K562 (cell line): ENCODE data around the gene SEC14L2. TPM values are rescaled to one million over a fixed set of nuclear protein-coding genes. Genes with fewer than 3 reads are reported as not detected.

ENCODE experiments used
- ATAC-seq: fragments of 200-7000 bp; cut with Tn5 transposase; 3 replicates; pipeline ENCODE4 v1.9.1; 2020; ENCODE audit warnings: moderate library complexity
- BruUV-seq: library from RNA; stranded (reverse); fragments of 400-500 nt; replicated peaks from 2 replicates; lab custom pipeline; 2021; lab: Mats Ljungman, UMichigan
- CTCF ChIA-PET: fragments of 300-600 bp; formaldehyde crosslinking; extraction: SDS; loops from one replicate; lab custom pipeline; 2021; ENCODE audit warnings: low intra/inter-chr PET ratio; lab: Yijun Ruan, JAX
- POLR2A ChIA-PET: fragments of 300-600, 350-650 bp; sonication (Branson Sonifier 250); formaldehyde crosslinking; extraction: SDS; loops from one replicate; lab custom pipeline; 2021; ENCODE audit warnings: antibody characterized with exemption, inconsistent platforms; lab: Yijun Ruan, JAX
- DNase-seq, 4 experiments: peaks; one replicate each; pipeline versions ENCODE4 v3.0.0 to v3.0.0-alpha.2; 2011 to 2018; ENCODE audit warnings: low spot score in 3 of 4, mixed read lengths in 3 of 4; ENCODE audit errors: extremely low read depth in 1 of 4
- FAIRE-seq: peaks from 2 replicates; lab custom pipeline; 2011; peaks lifted over from hg19 to GRCh38; lab: Jason Lieb, UNC
- H2AFZ ChIP-seq: 2 replicates; pipeline ENCODE4 v1.6.0; 2011; ENCODE audit warnings: low read depth, low read length, control low read depth, inconsistent platforms
- H3K27ac ChIP-seq: fragments of 200-600 bp; 3 replicates; pipeline ENCODE4 v1.8.0; 2011; ENCODE audit warnings: low read depth, mild to moderate bottlenecking, control low read depth, inconsistent platforms, low read length, moderate library complexity, mixed read lengths; ENCODE audit errors: extremely low read depth
- H3K27me3 ChIP-seq, 2 experiments: fragments of 300-600 bp in 1 of 2; 2 replicates in 1 of 2; 3 replicates in 1 of 2; pipeline versions ENCODE4 v1.6.0 to v1.8.0; 2011; ENCODE audit warnings: inconsistent platforms in 2 of 2, low read length in 2 of 2, mild to moderate bottlenecking in 1 of 2, mixed read lengths in 1 of 2, moderate library complexity in 1 of 2; ENCODE audit not compliant: control insufficient read depth in 2 of 2, insufficient read depth in 2 of 2
- H3K36me3 ChIP-seq: fragments of 300-600 bp; 3 replicates; pipeline ENCODE4 v1.8.0; 2011; ENCODE audit warnings: mild to moderate bottlenecking, low read length, inconsistent platforms; ENCODE audit not compliant: control insufficient read depth, insufficient read depth
- H3K4me1 ChIP-seq, 2 experiments: fragments of 200-600 bp in 1 of 2; replicated peaks in 1 of 2; 2 replicates in 1 of 2; 3 replicates in 1 of 2; pipeline versions ENCODE4 v1.5.1 to v1.8.0; 2011; ENCODE audit warnings: inconsistent platforms in 2 of 2, low read length in 2 of 2, mild to moderate bottlenecking in 1 of 2, mixed read lengths in 1 of 2, moderate library complexity in 1 of 2; ENCODE audit not compliant: control insufficient read depth in 2 of 2, insufficient read depth in 2 of 2
- H3K4me2 ChIP-seq: 2 replicates; pipeline ENCODE4 v1.6.1; 2011; ENCODE audit warnings: low read length, control low read depth, inconsistent platforms, mixed read lengths; ENCODE audit not compliant: insufficient read depth
- H3K4me3 ChIP-seq: fragments of 200-600 bp; sonication (generic), shearing (Covaris generic); 2 replicates; pipeline ENCODE4 v1.5.1; 2016; ENCODE audit warnings: control low read depth, inconsistent platforms
- H3K79me2 ChIP-seq: fragments of 200-600 bp; 3 replicates; pipeline ENCODE4 v1.8.0; 2011; ENCODE audit warnings: low read length, inconsistent platforms; ENCODE audit not compliant: control insufficient read depth, insufficient read depth
- H3K9ac ChIP-seq, 2 experiments: 2 replicates each; pipeline versions ENCODE4 v1.6.0 to v1.6.1; 2011; ENCODE audit warnings: low read depth in 2 of 2, low read length in 2 of 2, control low read depth in 1 of 2, inconsistent platforms in 1 of 2, mild to moderate bottlenecking in 1 of 2, mixed read lengths in 1 of 2; ENCODE audit not compliant: insufficient read depth in 1 of 2
- H3K9me1 ChIP-seq: one replicate; pipeline ENCODE4 v1.6.0; 2011; ENCODE audit warnings: inconsistent platforms, mild to moderate bottlenecking, low read length, moderate library complexity; ENCODE audit not compliant: control insufficient read depth, insufficient read depth
- H3K9me3 ChIP-seq: replicated peaks from 2 replicates; pipeline ENCODE4 v1.5.1; 2011; ENCODE audit warnings: low read depth, low read length, inconsistent platforms; ENCODE audit not compliant: control insufficient read depth, insufficient read depth
- H4K20me1 ChIP-seq: replicated peaks from 2 replicates; pipeline ENCODE4 v1.6.1; 2011; ENCODE audit warnings: low read length, inconsistent platforms, mixed read lengths; ENCODE audit not compliant: control insufficient read depth, insufficient read depth
- BHLHE40 ChIP-seq: IDR thresholded peaks from 2 replicates; pipeline ENCODE4 v1.6.1; 2011; ENCODE audit warnings: low read length, improper control_type of control experiment
- CEBPB ChIP-seq: fragments of 450-650 bp; IDR thresholded peaks from 2 replicates; pipeline ENCODE4 v1.6.1; 2016; ENCODE audit warnings: missing genetic modification characterization, missing compliant biosample characterization
- E2F6 ChIP-seq, 2 experiments: IDR thresholded peaks; 2 replicates each; pipeline ENCODE4 v1.6.1; 2011; ENCODE audit warnings: borderline replicate concordance in 1 of 2, control low read depth in 1 of 2, low read depth in 1 of 2, low read length in 1 of 2, mild to moderate bottlenecking in 1 of 2, mixed read lengths in 1 of 2, moderate library complexity in 1 of 2; ENCODE audit not compliant: insufficient read depth in 1 of 2, insufficient read length in 1 of 2, poor library complexity in 1 of 2, severe bottlenecking in 1 of 2; ENCODE audit errors: extremely low read depth in 1 of 2
- FIP1L1 ChIP-seq: fragments of 200-400 bp; formaldehyde crosslinking; IDR thresholded peaks from 2 replicates; pipeline ENCODE4 v1.6.1; 2018; ENCODE audit warnings: mild to moderate bottlenecking, low read depth, low read length; ENCODE audit not compliant: poor library complexity, severe bottlenecking
- GATAD2A ChIP-seq: fragments of 450-650 bp; IDR thresholded peaks from 2 replicates; pipeline ENCODE4 v1.6.1; 2017
- MYC ChIP-seq, 2 experiments: fragments of 250-450 bp in 1 of 2; sonication (Bioruptor Pico) in 1 of 2; IDR thresholded peaks; 2 replicates each; pipeline versions ENCODE4 v1.5.1 to v1.6.1; 2012 to 2021; ENCODE audit warnings: low read depth in 2 of 2, borderline replicate concordance in 1 of 2, improper control_type of control experiment in 1 of 2, low read length in 1 of 2, mild to moderate bottlenecking in 1 of 2, moderate library complexity in 1 of 2
- NEUROD1 ChIP-seq: fragments of 150-350 bp; IDR thresholded peaks from 2 replicates; pipeline ENCODE4 v1.6.1; 2014; ENCODE audit warnings: borderline replicate concordance, low read length, low read depth; ENCODE audit not compliant: partially characterized antibody
- PHF21A ChIP-seq: fragments of 450-650 bp; IDR thresholded peaks from 2 replicates; pipeline ENCODE4 v1.6.1; 2017; ENCODE audit warnings: low read depth, borderline replicate concordance
- TBP ChIP-seq: optimal IDR thresholded peaks from 2 replicates; pipeline ENCODE3; 2011; ENCODE audit warnings: low read depth, low read length, improper control_type of control experiment
- USF2 ChIP-seq: sonication (generic); formaldehyde crosslinking; IDR thresholded peaks from 2 replicates; pipeline ENCODE4 v1.5.0; 2020; ENCODE audit warnings: missing genetic modification reagents
- YY1 ChIP-seq, 3 experiments: IDR thresholded peaks; 2 replicates each; pipeline ENCODE4 v1.6.1; 2011; ENCODE audit warnings: low read length in 2 of 3, mild to moderate bottlenecking in 2 of 3, moderate library complexity in 2 of 3, borderline replicate concordance in 1 of 3, control low read depth in 1 of 3, low read depth in 1 of 3; ENCODE audit not compliant: insufficient read depth in 3 of 3, insufficient replicate concordance in 2 of 3, control insufficient read depth in 1 of 3, insufficient read length in 1 of 3; ENCODE audit errors: extremely low read depth in 1 of 3
- ZC3H4 ChIP-seq: sonication (generic); formaldehyde crosslinking; IDR thresholded peaks from 2 replicates; pipeline ENCODE4 v1.9.0; 2021; ENCODE audit warnings: missing genetic modification reagents, borderline replicate concordance
- ZFX ChIP-seq: sonication (generic); formaldehyde crosslinking; IDR thresholded peaks from 2 replicates; pipeline ENCODE4 v1.8.0; 2022; ENCODE audit warnings: mild to moderate bottlenecking, missing genetic modification reagents, moderate library complexity
- ZKSCAN3 ChIP-seq: fragments of 250-450 bp; sonication (Bioruptor Pico); IDR thresholded peaks from 2 replicates; pipeline ENCODE4 v1.4.0; 2020
- WGBS: fragments of 100-300 bp; shearing (Covaris generic); methylation state at CpG from one replicate; pipeline ENCODE4 v1.1.6; 2016; ENCODE audit warnings: low coverage, mixed read lengths; ENCODE audit not compliant: insufficient coverage; ENCODE audit errors: missing lambda C conversion rate; 5-methylcytosine and 5-hydroxymethylcytosine counted together
- in situ Hi-C: fragments of 300-500 bp; cut with MboI; formaldehyde crosslinking; loops from 4 replicates; pipeline ENCODE4 v1.15.0; 2018; ENCODE audit warnings: inconsistent platforms, mixed read lengths
- intact Hi-C: fragments of 100-400 bp; cut with micrococcal nuclease; formaldehyde crosslinking; loops from 2 replicates; pipeline ENCODE4 v1.14.2; 2022
- polyA plus RNA-seq, 8 experiments: library from polyadenylated mRNA; depleted of rRNA in 4 of 8; stranded (reverse) in 5 of 8; unstranded in 3 of 8; fragments of >200 nt; fragmentation: Nextera tagmentation in 2 of 8; fragmentation: Illumina TruSeq in 1 of 8; extraction: Ambion mirVana in 2 of 8; extraction: Trizol in 1 of 8; gene quantifications; 2 replicates each; pipeline versions ENCODE4 v1.2.1 to v1.2.3, GENCODE V29; 2011 to 2014; ENCODE audit warnings: inconsistent platforms in 1 of 8, missing spikeins in 1 of 8
- total RNA-seq, 7 experiments: library from RNA; depleted of rRNA in 6 of 7; stranded (reverse); fragments of >200 nt in 6 of 7; fragmentation: Illumina TruSeq in 2 of 7; extraction: Trizol in 2 of 7; gene quantifications; 2 replicates each; pipeline versions ENCODE4 v1.2.1 to v1.2.3, GENCODE V29; 2011 to 2021; ENCODE audit warnings: low replicate concordance in 1 of 7
- TF ChIP-seq, protein P1 (sequence below): fragments of 450-650 bp; IDR thresholded peaks from 2 replicates; pipeline ENCODE4 v1.6.1; 2016; ENCODE audit warnings: antibody characterized with exemption

Gene SEC14L2
- total and polyA plus RNA-seq, 9 of the 15 experiments (the other 6 are each of a cell fraction or from before 2014, with no cell fraction given) = 0.03 to 0.17 (median 0.10) TPM

DNA sequence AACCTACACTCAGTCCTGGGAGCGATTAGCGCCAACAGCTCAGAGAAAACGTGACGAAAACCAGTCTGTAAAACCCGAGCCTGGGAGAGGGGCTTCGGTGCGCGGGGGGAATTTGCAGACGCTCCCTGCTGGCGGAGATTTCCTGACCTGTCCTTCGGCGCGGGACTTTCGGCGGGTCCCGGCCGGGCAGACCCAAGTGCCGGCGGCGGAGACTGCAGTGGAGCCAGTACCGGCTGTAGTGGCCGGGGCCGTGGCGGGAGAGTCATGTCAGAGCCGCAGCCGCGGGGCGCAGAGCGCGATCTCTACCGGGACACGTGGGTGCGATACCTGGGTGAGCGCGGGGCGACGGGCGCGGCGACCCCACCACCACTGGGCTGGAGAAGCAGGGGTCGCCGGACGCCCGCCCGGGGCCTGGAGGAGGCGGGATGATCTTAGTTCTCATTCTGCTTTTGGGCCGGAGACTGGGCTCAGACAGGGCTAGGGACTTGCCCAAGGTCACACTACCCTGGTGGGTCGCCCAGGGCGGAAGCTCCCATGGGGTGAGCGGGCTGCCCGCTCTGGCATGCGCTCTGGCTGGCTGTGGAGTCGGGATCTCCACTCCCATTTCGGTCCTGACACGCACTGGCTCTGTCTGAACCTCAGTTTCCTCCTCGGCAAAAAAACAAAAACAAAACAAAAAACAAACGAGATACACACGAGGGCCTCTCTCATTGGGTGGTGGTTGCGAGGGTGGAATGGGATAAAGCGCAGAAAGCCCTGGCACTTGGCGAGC, 29.0 kb downstream of the SEC14L2 start, which contains the start of gene MTFP1:
TSS of gene MTFP1 (plus strand) at position 153 of the 772 bp plus-strand sequence. CDS start at position 265, 112 bp downstream.
- ATAC-seq (peak; percentile 33), FAIRE-seq (peak; percentile 61), DNase-seq (peak; percentile 62 to 74 (median 66))
- in situ Hi-C loops = loop anchor here (5.0 kb wide), 1 partner anchor 34 kb away; no protein-coding TSS in a partner anchor
- Histone ChIP-seq H3K4me3 (peak within 1 kb of the TSS; percentile 59), H2AFZ (peak within 1 kb of the TSS; percentile 91), H3K9me1 (no peaks in the 10 kb centered on the region), H3K4me2 (peak within 1 kb of the TSS; percentile 94), H3K4me1 (peaks cover 37 to 47% of the 10 kb centered on the region in 2 experiments), H3K9me3 (no peaks in the 10 kb centered on the region; the same call in 1 of the 2 replicates), H3K27me3 (no peaks in the 10 kb centered on the region), H3K79me2 (peaks cover 56% of the 10 kb centered on the region), H3K27ac (peak within 1 kb of the TSS; percentile 83), H3K9ac (peak within 1 kb of the TSS; percentile 88 to 91), H4K20me1 (no peaks in the 10 kb centered on the region), H3K36me3 (peaks cover 25% of the 10 kb centered on the region; the same call in 2 of the 3 replicates)
- WGBS = under 1% methylated on average over 33 of the region's 61 CpGs
- CTCF ChIA-PET = interaction anchor here (0.7 to 0.9 kb wide), 2 partner anchors 35 to 1539 kb away, joined by 3 to 4 read pairs; no protein-coding TSS in a partner anchor
- BruUV-seq = no TSS peak
- intact Hi-C loops = loop anchor here (1.0 kb wide), 1 partner anchor 35 kb away; no protein-coding TSS in a partner anchor
- POLR2A ChIA-PET = interaction anchor here (0.6 to 1.0 kb wide), 2 partner anchors 14 to 241 kb away, joined by 3 read pairs; no protein-coding TSS in a partner anchor
- TF ChIP-seq ZKSCAN3 (no peak), TBP (peak; percentile 31), GATAD2A (no peak), USF2 (CRISPR knock-in tag) (peak; percentile 40; the same call in 1 of the 2 replicates), ZFX (peak; percentile 51), E2F6 (IDR thresholded peaks at IDR 0.05; ENCODE audit: borderline replicate concordance in 1 of 2, extremely low read depth in 1 of 2, insufficient read depth in 1 of 2, insufficient read length in 1 of 2, low read depth in 1 of 2, low read length in 1 of 2, poor library complexity in 1 of 2, severe bottlenecking in 1 of 2) (peak; percentile 65 to 87), NEUROD1 (peak; percentile 32), MYC (IDR thresholded peaks at IDR 0.05; ENCODE audit: low read depth, low read length) (peak; percentile 24; the same call in 1 of the 2 replicates), MYC (CRISPR knock-in tag; IDR thresholded peaks at IDR 0.05; ENCODE audit: borderline replicate concordance, low read depth) (peak; percentile 35; the same call in 1 of the 2 replicates), YY1 (IDR thresholded peaks at IDR 0.05; ENCODE audit: borderline replicate concordance in 1 of 3, control insufficient read depth in 1 of 3, extremely low read depth in 1 of 3, insufficient read depth in 3 of 3, insufficient read length in 1 of 3, insufficient replicate concordance in 2 of 3, low read depth in 1 of 3, low read length in 2 of 3) (peak in 2 of 3 experiments; percentile 42 to 57), FIP1L1 (no peak), PHF21A (0 out of 2 replicates have a peak, but pooled peaks have one; percentile 19), BHLHE40 (peak; percentile 65), ZC3H4 (CRISPR knock-in tag) (peak; percentile 49; the same call in 1 of the 2 replicates), CEBPB (tag) (no peak)
- TF ChIP-seq, protein P1, sequence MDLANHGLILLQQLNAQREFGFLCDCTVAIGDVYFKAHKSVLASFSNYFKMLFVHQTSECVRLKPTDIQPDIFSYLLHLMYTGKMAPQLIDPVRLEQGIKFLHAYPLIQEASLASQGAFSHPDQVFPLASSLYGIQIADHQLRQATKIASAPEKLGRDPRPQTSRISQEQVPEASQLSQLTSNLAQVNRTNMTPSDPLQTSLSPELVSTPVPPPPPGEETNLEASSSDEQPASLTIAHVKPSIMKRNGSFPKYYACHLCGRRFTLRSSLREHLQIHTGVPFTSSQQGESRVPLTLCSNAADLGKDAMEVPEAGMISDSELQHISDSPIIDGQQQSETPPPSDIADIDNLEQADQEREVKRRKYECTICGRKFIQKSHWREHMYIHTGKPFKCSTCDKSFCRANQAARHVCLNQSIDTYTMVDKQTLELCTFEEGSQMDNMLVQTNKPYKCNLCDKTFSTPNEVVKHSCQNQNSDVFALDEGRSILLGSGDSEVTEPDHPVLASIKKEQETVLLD = no peak
